ENCODE results near the gene GSX2.

Gene GSX2

DNA sequence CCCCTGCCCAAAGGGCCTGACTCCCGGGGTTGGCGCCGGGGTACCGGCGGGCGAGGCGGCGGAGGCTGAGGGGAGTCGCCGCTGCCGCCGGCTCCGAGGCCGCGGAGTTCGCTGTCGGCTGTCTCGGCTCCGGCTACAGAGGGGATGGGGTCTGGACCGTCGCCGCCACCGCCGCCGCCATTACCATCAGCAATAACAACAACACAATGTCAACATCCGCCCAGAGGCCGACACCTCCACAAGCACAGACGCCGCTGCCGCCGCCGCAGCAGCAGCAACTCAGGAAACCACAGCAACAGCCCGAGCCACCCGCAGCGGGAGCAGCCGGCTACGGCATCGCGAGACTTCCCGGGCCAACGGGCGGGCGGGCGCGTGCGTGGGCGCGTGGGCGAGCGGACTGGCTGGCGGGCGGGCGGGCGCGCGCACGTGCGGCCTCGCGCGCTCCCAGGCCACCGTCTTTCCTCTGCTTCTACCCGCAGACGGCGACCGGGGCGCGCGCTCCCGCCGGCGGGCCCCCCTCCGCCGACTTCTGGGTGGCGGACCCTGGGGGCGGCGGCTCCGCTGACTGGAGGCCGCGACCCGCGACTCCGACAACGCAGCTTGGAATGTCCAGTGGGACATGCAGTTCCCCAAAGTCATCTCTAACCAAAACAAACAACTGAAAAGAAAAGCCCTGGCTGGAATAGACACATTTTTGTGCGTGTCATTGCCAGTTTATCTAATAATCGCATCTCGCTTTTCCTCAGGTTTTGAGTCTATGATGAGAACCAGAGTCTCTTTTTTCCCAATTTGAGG, 35.4 kb upstream of the GSX2 start, which contains the start of gene CHIC2:
CHIC2 (minus strand) TSS at position 289 of the 795 bp plus-strand sequence. CDS start 305 bp downstream, outside the sequence.
- DNase-seq (ENCODE audit: low read depth) = peak; percentile 69
- TF ChIP-seq, protein P1, sequence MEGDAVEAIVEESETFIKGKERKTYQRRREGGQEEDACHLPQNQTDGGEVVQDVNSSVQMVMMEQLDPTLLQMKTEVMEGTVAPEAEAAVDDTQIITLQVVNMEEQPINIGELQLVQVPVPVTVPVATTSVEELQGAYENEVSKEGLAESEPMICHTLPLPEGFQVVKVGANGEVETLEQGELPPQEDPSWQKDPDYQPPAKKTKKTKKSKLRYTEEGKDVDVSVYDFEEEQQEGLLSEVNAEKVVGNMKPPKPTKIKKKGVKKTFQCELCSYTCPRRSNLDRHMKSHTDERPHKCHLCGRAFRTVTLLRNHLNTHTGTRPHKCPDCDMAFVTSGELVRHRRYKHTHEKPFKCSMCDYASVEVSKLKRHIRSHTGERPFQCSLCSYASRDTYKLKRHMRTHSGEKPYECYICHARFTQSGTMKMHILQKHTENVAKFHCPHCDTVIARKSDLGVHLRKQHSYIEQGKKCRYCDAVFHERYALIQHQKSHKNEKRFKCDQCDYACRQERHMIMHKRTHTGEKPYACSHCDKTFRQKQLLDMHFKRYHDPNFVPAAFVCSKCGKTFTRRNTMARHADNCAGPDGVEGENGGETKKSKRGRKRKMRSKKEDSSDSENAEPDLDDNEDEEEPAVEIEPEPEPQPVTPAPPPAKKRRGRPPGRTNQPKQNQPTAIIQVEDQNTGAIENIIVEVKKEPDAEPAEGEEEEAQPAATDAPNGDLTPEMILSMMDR (IDR thresholded peaks at IDR 0.05; ENCODE audit: control insufficient read depth, extremely low read depth, insufficient read depth) = no peak
- H3K4me3 ChIP-seq (ENCODE audit: low read depth, low read length) = peak within 1 kb of the TSS; percentile 64

DNA sequence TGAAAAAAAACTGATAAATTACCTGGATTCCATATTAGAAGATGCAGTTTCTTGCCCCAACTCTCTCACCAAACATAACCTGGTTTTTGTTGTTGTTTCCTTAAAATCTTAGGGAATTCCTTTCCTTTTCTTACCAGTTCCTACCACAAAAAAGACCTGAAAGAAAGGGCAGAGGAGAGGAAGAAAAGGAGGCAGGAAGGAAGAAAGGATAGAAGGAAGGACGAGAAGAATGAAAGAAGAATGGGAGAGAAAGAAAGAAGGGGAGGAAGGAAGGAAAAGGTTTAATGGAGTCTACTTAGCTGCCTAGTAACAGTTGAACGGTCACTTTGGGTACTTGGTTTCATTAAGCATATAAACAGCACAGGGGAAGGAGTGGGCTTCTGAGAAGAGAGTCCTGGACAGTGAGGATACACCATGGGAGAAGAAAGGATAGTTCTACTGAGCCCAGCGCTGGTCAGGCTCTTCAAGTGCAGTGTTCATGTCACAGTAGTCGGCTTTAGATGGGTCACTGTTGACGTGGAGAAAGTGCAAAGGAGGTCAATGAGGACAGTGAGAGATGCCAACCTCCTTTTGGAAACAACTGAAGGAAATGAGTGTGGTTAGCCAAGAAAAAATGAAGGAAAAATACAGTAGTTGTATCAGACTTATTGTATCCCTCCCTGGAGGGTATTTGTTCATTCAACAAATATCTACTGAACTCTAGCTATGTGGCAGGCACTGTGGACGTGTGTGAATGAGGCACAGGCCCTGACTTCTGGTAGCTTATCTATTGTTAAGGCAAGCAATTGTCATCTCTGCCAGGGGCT, 34.5 kb upstream of the GSX2 start:
- H3K4me3 ChIP-seq (ENCODE audit: low read depth, low read length) = peak overlapping the region; percentile 64; the same call in 1 of the 2 replicates
- TF ChIP-seq, protein P1 (IDR thresholded peaks at IDR 0.05; ENCODE audit: control insufficient read depth, extremely low read depth, insufficient read depth) = no peak
- DNase-seq (ENCODE audit: low read depth) = no peak

DNA sequence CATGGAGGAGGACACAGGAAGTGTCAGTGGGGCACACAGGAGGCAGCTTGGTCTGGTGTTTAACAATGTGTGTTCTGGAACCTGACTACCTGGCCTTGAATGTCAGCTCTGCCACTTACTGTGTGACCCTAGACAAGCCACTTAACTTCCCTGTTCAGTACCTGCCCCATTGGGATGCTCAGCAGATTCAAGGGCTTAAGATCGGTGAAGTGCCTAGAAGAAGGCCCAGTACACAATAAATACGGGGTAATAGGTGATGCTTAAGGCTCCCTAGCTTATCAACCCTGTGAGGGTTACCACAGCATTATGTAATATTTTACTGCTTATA, 33.9 kb upstream of the GSX2 start:
- DNase-seq (ENCODE audit: low read depth) = no peak
- H3K4me3 ChIP-seq (ENCODE audit: low read depth, low read length) = no peak overlapping the region
- TF ChIP-seq, protein P1 (IDR thresholded peaks at IDR 0.05; ENCODE audit: control insufficient read depth, extremely low read depth, insufficient read depth) = no peak

DNA sequence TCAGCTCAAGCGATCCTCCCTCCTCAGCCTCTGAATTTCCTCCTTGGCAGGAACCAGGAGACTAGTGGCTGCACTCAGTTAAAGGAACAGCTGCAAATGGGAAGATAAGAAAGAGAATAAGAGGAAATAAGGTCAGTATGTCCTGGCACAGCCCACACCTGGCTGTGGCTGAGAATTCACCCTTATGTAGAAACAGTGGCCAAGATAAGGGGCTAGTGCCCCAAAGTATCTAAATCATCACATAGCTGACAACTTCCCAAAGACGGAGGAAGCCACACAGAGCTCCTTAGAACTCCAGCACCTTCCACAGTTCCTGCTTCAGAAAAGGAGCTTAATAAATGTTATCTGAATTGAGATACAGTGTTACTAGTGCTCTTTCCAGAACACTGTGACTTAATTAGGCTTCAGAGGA, 33.2 kb upstream of the GSX2 start:
- H3K4me3 ChIP-seq (ENCODE audit: low read depth, low read length) = no peak overlapping the region
- TF ChIP-seq, protein P1 (IDR thresholded peaks at IDR 0.05; ENCODE audit: control insufficient read depth, extremely low read depth, insufficient read depth) = no peak
- no peak for DNase-seq (ENCODE audit: low read depth)

DNA sequence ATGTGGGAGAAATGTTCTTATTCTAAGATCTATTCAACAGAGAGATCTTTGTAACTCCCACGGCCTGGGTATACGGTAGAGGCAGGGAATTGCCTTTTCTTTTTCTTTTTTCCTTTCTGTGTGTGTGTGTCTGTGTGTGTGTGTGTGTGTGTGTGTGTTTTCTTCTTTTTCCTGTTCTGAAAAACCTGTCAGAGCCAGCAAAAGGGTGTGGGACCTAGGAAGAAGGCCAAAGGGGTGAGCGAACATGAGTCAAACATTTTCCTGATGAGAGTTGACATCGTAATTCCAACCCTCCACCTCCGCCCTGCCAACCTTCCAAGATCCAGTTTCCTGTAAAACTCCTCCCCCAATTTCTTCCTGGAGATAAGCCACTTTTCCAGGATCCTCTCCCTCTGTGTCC, 32.8 kb upstream of the GSX2 start:
- no peak for DNase-seq (ENCODE audit: low read depth)
- H3K4me3 ChIP-seq (ENCODE audit: low read depth, low read length) = no peak overlapping the region
- TF ChIP-seq, protein P1 (IDR thresholded peaks at IDR 0.05; ENCODE audit: control insufficient read depth, extremely low read depth, insufficient read depth) = no peak

DNA sequence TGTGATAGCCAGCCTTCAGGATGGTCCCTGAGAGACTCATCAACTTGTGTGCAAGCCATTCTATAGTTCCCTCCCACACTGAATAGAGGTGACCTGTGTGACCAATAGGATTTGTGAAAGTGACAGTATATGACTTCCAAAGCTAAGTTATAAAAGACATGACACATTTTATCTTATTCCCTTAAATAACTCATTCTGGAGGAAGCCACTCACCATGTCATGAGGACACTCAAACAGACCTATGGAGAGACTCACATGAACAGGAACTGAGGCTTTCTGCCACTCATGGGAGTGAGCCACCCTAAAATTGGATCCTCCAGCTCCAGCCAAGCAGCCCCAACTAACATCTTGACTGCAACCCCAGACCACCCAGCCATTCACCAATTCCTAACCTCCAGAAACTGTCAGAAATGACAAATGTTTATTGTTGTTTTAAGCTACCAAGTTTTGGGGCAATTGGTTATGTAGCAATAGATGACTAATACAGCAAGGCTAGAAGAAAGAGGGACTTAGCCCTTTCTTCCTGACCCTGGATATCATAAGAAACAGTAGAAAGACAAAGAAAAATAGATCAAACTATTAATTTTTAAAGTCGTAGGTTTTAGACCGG, 26.6 kb upstream of the GSX2 start:
- no peak overlapping the region for H3K4me3 ChIP-seq (ENCODE audit: low read depth, low read length)
- TF ChIP-seq, protein P1 (IDR thresholded peaks at IDR 0.05; ENCODE audit: control insufficient read depth, extremely low read depth, insufficient read depth) = no peak
- DNase-seq (ENCODE audit: low read depth) = no peak
